OCI-LY3 (cell line): Measurements from ENCODE around the gene SFSWAP.

Source experiments
- H2AFZ ChIP-seq: fragments of 200-600, 300-600 bp; shearing (Covaris generic); 2 replicates; pipeline ENCODE4 v1.6.0; 2014; ENCODE audit warnings: antibody characterized with exemption, low read depth, low read length
- H3K27ac ChIP-seq: fragments of 200-600, 300-600 bp; sonication (generic); 2 replicates; pipeline ENCODE4 v1.5.1; 2014; ENCODE audit warnings: mild to moderate bottlenecking, low read length, moderate library complexity, mixed read lengths
- H3K27me3 ChIP-seq: fragments of 200-600, 300-600 bp; sonication (generic); 2 replicates; pipeline ENCODE4 v1.6.1; 2014; ENCODE audit warnings: low read depth, low read length, mixed read lengths
- H3K36me3 ChIP-seq: fragments of 200-600, 300-600 bp; sonication (generic); replicated peaks from 2 replicates; pipeline ENCODE3; 2014; ENCODE audit warnings: low read depth, low read length, mixed read lengths
- H3K4me1 ChIP-seq: fragments of 300-600, 200-600 bp; sonication (generic); 2 replicates; pipeline ENCODE4 v1.6.1; 2014; ENCODE audit warnings: low read length, mixed read lengths
- H3K4me2 ChIP-seq: fragments of 200-600, 300-600 bp; sonication (generic); 2 replicates; pipeline ENCODE4 v1.6.1; 2014; ENCODE audit warnings: low read length, mixed read lengths
- H3K4me3 ChIP-seq: fragments of 300-600, 200-600 bp; sonication (generic); 2 replicates; pipeline ENCODE4 v1.5.1; 2014; ENCODE audit warnings: antibody characterized with exemption, mild to moderate bottlenecking, low read length, moderate library complexity
- H3K79me2 ChIP-seq: fragments of 300-600, 200-600 bp; shearing (Covaris generic); 2 replicates; pipeline ENCODE4 v1.6.1; 2014; ENCODE audit warnings: mild to moderate bottlenecking, low read length, mixed read lengths
- H3K9ac ChIP-seq: fragments of 300-600, 200-600 bp; shearing (Covaris generic); 2 replicates; pipeline ENCODE4 v1.6.0; 2014; ENCODE audit warnings: mild to moderate bottlenecking, low read length, moderate library complexity
- H3K9me3 ChIP-seq: fragments of 200-600, 300-600 bp; shearing (Covaris generic); 2 replicates; pipeline ENCODE4 v1.6.1; 2014; ENCODE audit warnings: low read length, mixed read lengths; ENCODE audit not compliant: insufficient read depth
- H4K20me1 ChIP-seq: fragments of 200-600, 300-600 bp; sonication (generic); 2 replicates; pipeline ENCODE4 v1.6.1; 2016; ENCODE audit warnings: low read length, mixed read lengths; ENCODE audit not compliant: insufficient read depth
- EZH2phosphoT487 ChIP-seq: fragments of 200-600 bp; shearing (Covaris generic); IDR thresholded peaks from 2 replicates; pipeline ENCODE4 v1.6.1; 2018; ENCODE audit warnings: antibody characterized with exemption, mixed run types, low read depth
- TF ChIP-seq, protein P1 (sequence below): fragments of 200-600, 300-600 bp; sonication (generic); IDR thresholded peaks from 2 replicates; pipeline ENCODE4 v1.5.1; 2014; ENCODE audit warnings: antibody characterized with exemption, low read length, low read depth

Gene SFSWAP

GRCh38 chr12:131693149-131693548 is 17.7 kb upstream of the SFSWAP start:
- H3K79me2 ChIP-seq = no peaks in the 10 kb centered on the region
- no peak overlapping the region for H3K4me2 ChIP-seq
- no peak overlapping the region for H3K9ac ChIP-seq
- no peak overlapping the region for H2AFZ ChIP-seq
- H3K4me1 ChIP-seq = no peaks in the 10 kb centered on the region
- TF ChIP-seq EZH2phosphoT487 = no peak
- TF ChIP-seq, protein P1, sequence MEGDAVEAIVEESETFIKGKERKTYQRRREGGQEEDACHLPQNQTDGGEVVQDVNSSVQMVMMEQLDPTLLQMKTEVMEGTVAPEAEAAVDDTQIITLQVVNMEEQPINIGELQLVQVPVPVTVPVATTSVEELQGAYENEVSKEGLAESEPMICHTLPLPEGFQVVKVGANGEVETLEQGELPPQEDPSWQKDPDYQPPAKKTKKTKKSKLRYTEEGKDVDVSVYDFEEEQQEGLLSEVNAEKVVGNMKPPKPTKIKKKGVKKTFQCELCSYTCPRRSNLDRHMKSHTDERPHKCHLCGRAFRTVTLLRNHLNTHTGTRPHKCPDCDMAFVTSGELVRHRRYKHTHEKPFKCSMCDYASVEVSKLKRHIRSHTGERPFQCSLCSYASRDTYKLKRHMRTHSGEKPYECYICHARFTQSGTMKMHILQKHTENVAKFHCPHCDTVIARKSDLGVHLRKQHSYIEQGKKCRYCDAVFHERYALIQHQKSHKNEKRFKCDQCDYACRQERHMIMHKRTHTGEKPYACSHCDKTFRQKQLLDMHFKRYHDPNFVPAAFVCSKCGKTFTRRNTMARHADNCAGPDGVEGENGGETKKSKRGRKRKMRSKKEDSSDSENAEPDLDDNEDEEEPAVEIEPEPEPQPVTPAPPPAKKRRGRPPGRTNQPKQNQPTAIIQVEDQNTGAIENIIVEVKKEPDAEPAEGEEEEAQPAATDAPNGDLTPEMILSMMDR = no peak
- H3K36me3 ChIP-seq = no peaks in the 10 kb centered on the region
- no peak overlapping the region for H3K27ac ChIP-seq
- no peaks in the 10 kb centered on the region for H4K20me1 ChIP-seq
- no peak overlapping the region for H3K4me3 ChIP-seq
- H3K27me3 ChIP-seq = no peaks in the 10 kb centered on the region
- no peaks in the 10 kb centered on the region; the same call in 1 of the 2 replicates for H3K9me3 ChIP-seq

DNA sequence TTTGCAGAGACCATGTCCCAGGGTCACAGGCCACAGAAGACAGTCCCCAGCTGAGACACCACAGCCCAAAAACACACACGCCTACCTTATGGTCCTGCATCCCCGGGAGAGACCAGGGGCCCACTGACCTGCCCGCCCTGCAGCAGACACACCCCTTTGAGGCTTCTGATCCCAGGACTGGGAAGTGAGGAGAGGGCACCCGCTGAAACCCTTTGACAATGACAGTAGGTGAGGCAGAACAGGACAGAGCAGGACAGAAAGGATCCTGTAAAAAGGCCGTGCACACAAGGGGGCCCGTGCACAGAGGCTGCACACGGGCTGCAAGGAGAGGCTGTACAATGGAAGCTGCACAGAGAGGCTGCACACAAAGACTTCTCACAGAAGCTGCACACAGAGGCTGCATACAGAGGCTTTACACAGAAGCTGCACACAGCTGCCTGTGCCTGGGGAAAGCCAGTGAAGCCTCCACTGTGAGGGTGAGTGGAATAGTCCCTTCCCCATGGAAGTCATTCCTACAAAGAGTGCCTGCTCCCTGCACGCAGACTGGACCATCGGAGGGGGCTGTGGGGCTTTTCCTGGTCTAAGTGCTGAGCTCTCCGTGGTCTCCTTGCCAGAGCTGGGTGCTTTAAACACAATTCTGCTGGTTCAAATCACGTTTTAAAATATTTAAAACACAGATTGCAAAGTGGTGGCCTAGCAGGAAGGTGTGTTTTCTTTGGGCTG is 16.6 kb upstream of the SFSWAP start:
- Histone ChIP-seq H3K4me1 (no peaks in the 10 kb centered on the region), H3K79me2 (no peaks in the 10 kb centered on the region), H2AFZ (no peak overlapping the region), H3K9me3 (no peaks in the 10 kb centered on the region), H3K27me3 (peaks cover 2% of the 10 kb centered on the region; the same call in 1 of the 2 replicates), H3K4me2 (no peak overlapping the region), H3K36me3 (no peaks in the 10 kb centered on the region), H3K4me3 (no peak overlapping the region), H3K27ac (no peak overlapping the region), H4K20me1 (no peaks in the 10 kb centered on the region), H3K9ac (no peak overlapping the region)
- TF ChIP-seq EZH2phosphoT487 = no peak
- TF ChIP-seq, protein P1 = no peak

GRCh38 chr12:131695968-131696367 is 14.9 kb upstream of the SFSWAP start:
- Histone ChIP-seq H3K4me3 (no peak overlapping the region), H2AFZ (no peak overlapping the region), H3K4me2 (no peak overlapping the region), H3K9ac (no peak overlapping the region), H3K36me3 (no peaks in the 10 kb centered on the region), H4K20me1 (no peaks in the 10 kb centered on the region), H3K4me1 (no peaks in the 10 kb centered on the region), H3K79me2 (no peaks in the 10 kb centered on the region), H3K27ac (no peak overlapping the region), H3K9me3 (no peaks in the 10 kb centered on the region), H3K27me3 (peaks cover 10% of the 10 kb centered on the region; the same call in 1 of the 2 replicates)
- TF ChIP-seq, protein P1 = no peak
- no peak for TF ChIP-seq EZH2phosphoT487

DNA sequence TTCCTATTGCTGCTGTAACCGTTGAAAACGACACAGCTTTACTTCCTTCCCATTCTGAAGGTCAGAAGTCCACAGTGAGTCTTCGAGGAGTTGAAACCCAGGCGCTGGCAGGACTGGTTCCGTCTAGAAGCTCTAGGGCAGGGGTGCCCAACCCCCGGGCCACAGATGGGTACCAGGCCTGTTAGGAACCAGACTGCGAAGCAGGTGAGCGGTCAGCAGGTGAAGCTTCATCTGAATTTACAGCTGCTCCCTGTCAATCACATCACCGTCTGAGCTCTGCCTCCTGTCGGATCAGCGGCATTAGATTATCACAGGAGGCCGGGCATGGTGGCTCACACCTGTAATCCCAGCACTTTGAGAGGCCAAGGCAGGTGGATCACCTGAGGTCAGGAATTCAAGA is 12.6 kb upstream of the SFSWAP start:
- no peak for TF ChIP-seq EZH2phosphoT487
- TF ChIP-seq, protein P1 = no peak
- H3K36me3 ChIP-seq = no peaks in the 10 kb centered on the region
- H3K27ac ChIP-seq = no peak overlapping the region
- H3K4me3 ChIP-seq = no peak overlapping the region
- no peaks in the 10 kb centered on the region for H3K4me1 ChIP-seq
- H2AFZ ChIP-seq = no peak overlapping the region
- peaks cover 10% of the 10 kb centered on the region; the same call in 1 of the 2 replicates for H3K27me3 ChIP-seq
- no peaks in the 10 kb centered on the region for H4K20me1 ChIP-seq
- H3K79me2 ChIP-seq = no peaks in the 10 kb centered on the region
- no peak overlapping the region for H3K4me2 ChIP-seq
- no peak overlapping the region for H3K9ac ChIP-seq
- no peaks in the 10 kb centered on the region for H3K9me3 ChIP-seq
